Hematopoietic multipotent progenitor cell (in vitro differentiated cells): Measurements from ENCODE around the gene TPRA1. TPM values are rescaled to one million over a fixed set of nuclear protein-coding genes. Genes with fewer than 3 reads are reported as not detected.

Experiments
- DNase-seq, 3 donors: peaks; one replicate each; pipeline ENCODE4 v3.0.0-alpha.2; 2011 to 2015; ENCODE audit warnings: low read depth in 2 of 3, low spot score in 2 of 3
- total RNA-seq: library from RNA; depleted of rRNA; stranded (reverse); fragments of >200 nt; gene quantifications from one replicate; pipeline ENCODE4 v1.2.3, GENCODE V29; 2012

The TPRA1 gene
- total RNA-seq, 1 donor: 54.1 TPM

DNA sequence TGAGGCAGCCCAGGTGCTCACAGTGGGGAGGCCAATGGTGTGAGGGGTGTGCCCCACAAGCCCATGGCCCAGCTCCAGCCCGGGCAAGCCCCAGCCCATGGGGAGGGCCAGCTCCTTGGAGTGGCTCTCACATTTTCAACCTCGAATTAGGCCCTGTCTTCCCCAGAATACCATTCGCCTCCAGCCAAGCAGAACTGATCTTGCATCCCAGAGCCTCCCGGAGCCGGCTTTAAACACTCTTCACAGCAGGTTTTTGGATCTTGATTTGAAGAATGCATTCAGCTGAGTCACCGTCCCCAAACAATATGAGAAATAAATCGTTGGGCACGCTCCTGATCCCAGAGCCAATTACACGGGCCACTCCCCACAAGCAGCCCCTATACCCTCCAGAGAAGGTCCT, 23.7 kb downstream of the TPRA1 start:
- no peak for DNase-seq

DNA sequence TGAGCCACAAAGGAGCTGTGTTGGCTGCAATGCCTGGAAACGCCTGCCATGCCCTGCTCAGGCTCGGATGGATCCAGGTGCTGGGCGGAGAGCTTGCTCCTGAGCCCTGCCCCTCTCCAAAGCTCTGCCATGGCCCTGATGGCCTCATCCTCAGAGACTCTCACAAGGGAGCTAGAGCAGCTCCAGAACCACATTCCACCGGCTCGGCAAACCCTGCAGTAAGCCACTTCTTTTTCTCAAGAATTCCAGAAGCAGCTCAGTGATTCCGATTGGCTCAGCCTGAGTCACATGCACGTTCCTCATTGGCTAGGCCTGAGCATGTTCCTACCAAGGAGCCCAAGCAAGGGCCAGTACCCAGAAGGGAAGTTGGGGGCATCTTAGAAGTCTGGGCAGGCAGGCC, 24.8 kb downstream of the TPRA1 start:
- DNase-seq: no peak

DNA sequence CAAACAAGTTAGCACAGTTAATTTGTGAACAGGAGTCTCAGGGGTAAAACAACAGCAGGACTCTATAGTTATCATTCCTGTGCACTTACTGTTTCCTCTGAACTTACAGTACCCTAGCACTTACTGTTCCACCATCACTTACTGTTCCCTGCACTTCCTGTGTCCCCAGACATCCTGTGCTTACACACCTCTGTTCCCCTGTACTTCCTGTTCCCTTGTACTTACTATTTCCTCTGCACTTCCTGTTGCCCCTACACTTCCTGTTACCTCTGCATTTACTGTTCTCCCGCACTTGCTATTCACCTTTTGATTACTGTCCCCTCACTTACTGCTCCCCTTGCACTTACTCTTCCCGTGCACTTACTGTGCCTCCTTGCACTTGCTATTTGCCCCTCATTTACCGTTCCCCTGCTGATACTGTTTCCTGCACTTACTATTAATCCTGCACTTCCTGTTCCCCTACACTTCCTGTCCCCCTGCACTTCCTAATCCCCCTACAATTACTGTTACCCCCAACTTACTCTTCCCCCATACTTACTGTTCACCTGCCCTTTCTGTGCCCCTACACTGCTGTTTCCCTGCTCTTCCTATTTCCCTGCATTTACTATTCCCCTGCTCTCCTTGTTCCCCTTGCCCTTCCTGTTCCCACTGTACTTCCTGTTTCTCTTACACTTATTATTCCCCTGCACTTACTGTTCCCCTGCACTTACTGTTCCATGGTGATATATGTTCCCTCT, 30.3 kb downstream of the TPRA1 start:
- DNase-seq: no peak

DNA sequence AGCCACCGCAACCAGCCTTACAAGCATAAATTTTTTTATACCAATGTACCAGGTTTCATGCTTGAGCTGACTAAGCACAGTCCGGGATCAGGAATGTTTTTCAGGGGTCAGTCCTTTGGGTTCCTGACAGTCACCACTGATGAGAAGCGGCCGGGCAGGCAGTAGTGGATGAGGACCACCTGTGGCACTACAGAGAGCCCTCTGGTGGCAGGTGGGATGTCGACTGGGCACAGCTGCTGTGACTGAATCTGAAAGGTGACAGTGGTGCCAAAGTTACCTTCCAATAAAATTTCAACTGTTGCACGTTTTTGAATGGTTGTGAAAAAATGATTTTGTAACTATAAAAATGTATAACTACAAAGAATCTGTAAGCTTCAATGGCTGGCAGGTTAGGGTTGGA, 34.0 kb downstream of the TPRA1 start:
- DNase-seq: no peak

DNA sequence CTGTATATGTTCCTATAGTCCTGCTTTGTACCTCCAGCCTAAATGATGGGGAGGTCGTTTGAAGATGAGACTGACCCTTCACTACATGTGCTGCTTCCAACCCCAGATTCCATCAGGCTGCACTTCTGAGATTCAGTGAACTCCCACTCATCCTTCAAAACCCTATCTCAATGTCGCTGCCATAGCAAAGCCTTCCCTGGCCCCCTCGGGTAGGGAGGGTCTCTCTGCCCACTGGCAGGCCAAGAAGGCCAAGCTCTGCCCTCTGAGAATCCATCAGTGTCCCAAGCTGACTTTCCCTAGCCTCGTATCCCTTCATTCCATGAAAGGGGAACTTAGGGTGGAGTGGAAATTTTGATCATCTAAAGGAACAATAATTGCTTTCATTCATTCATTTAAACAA, 35.4 kb downstream of the TPRA1 start:
- no peak for DNase-seq

DNA sequence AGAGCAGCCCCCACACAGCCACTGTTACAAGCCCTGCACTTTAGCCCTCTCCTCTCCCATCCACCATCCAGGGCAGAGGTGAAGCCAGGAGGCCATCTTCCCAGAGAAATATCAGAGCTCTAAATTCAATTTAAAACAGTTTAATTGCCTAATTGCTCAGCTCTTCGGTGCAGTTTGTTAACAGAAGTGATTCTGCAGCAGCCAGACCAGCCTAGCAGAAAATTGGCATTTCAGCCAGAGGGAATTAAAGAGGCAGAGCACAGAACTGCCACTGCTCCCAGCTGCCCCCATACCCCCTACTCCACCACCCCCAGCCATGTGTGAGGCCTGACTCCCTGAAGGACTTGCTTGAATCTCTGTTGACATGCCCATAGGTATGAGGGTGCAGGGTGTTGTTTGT, 38.5 kb downstream of the TPRA1 start:
- DNase-seq: no peak

DNA sequence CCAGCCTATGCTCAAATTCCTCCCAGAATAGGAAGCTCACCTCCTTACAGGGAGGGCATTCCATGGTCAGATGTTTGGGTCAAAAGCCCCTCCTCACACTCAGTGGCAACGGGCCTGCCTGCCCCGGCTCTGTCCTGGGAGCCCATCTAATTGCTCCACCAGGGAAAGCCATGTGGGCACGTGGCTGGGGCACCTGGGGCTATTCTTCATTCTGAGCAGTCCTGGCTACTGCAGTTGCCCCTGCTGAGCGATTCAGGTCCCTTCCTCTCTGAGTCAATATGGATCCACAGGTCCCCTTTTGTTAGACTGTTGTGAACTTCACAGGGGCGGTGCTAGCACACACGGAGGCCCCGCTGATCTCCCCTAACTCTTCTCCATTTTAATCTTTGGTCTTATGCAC, 39.4 kb downstream of the TPRA1 start:
- no peak for DNase-seq

DNA sequence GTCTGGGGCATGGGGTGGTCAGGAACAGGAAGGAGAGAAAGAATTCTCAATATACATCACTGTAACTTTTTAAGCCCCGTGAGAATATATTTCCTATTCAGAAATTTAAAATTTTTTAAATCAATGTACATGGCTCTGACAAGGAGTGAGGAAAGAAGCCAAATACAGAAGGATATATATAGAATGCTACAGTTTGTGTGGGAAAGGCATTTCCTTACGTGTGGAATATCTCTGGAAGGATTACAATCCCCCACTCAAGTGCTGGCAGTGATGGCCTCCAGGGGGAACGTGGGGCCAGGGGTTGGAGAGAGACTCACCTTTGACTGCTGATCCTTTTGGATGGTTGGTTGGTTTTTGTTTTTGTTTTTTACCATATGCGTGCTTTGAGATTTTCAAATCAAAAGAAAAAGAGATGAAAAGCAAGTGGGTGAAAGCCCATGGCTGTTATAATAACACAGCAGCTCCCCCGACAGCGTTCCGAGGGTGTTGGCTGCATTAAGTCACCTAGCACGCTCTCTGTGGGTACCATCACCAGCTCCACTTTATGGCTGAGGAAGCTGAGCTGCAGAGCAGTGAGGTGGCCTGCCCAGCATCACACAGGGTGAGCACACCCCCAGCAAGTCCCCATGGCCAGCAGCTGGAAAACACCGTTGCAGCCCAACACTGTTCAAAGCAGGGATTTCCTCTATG, 39.9 kb downstream of the TPRA1 start:
- DNase-seq: no peak

DNA sequence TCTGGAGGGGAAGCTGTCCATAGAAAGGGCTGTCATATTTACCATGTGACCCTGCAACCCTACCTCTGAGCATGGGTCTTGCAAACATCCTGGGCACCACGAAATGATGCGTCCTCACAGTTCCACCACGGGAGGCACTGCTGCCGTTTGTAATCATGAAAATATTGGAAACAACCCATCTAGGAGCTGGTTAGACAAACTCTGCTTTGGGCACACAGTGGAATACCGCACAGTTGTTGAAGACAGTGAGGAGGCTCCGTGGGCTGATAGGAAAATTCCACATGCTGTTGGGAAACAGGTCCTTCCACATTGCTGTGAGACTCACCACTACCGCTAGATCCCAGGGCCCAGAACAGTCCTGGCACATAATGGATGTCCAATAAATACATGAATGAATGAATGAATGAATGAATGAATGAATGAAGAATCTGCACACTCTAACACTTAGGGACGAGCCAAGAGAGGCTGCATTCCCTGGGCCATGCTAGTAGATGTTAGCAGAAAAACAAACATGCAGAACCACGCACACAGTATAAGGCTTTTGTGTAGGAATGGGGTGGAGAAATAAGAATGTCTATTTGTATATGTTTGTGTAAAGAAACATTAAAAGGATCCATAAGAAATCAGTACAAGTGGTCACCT, 40.6 kb downstream of the TPRA1 start:
- no peak for DNase-seq

DNA sequence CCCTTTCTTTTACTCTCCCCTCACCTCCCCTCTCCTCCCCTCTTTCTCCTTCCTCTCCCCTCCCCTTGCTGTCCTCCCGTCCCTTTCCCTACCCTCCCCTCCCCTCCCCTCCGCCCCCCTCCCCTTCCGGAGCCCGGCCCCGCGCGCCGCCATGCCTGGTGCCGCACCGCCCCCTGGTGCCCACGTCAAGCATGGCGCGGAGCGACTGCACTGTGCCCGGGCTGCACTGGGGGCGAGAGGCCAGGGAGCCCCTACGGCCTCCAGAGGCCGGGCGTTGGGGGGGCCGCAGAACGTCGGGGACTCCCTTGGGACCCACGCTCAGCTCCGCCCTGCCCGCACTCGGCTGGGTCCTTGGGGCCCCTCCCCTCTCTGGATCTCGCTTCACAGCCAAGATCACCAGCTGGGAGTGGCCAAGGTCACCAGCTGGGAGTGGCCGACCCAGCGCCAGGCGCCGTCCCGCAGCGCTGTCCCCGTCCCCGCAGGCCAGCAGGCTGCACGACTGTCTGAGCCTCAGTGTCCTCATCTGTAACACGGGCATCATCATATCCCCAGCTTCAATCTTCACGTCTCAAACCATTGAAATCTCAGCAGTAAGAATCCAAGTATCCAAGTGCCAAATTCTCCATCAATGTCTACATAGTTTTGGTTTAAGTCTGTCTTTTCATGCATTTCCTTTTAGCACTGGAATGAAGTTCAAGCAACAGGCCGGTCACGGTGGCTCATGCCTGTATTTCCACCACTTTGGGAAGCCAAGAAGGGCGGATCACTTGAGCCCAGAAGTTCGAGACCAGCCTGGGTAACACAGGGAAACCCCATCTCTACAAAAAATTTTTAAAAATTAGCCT, 42.5 kb downstream of the TPRA1 start:
- DNase-seq: peak; percentile 30 to 77 (median 75)

DNA sequence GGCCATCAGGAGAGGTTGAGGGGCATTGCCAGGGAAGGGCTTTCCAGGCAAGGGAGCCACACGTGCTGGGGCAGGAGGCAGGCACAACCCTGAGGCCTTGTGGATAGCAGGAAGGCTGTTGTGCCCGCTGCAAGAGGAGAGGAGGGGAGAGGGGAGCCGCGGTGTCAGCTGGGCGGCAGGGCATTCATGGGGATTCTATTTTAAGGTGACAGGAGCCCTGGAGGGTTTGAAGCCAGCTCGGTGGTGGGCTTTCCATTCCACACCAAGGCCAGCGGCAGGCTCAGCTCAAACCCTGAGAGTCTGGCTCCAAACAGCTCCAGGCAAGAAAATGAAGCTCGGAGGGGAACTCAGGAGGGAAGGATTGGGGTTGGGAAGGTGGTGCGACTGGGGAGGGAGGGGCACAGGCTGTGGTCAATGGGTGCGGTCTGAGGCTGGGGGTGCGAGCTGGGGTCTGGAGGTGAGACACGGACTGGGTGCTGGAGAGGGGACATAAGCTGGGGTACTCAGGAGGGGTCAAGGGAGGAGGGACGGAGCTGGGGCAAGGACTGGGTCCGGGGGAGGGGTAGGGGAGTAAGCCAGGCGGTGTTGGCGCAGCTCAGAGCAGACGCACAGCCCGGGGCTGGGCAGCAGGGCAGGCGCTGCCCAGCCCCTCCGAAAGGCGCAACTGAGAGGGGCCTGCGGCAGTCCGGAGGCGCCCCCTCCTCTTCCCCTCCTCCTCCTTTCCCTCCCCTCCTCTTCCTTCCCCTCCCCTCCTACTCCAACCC, 43.4 kb downstream of the TPRA1 start:
- DNase-seq: peak in 1 of 3 donors; percentile 21

DNA sequence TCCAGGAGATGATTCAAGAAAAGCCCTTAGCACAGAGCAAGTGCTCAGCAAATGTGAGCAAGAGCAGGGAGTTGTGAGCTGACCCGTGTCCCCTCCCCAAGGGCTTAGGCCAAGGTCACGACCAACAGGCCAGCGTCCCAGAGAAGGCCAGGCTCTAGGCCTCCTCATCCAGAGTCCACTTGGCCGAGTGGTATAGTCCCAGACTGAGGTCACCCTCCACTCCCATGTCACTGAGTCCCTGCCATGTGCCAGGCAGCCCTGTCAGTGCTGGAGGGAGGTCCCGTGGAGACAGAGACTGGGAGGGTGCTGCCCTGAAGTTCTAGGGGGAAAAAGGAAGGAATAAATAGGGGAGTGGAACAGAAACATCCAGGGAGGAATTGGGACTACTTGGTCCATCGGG, 44.0 kb downstream of the TPRA1 start:
- DNase-seq: no peak

DNA sequence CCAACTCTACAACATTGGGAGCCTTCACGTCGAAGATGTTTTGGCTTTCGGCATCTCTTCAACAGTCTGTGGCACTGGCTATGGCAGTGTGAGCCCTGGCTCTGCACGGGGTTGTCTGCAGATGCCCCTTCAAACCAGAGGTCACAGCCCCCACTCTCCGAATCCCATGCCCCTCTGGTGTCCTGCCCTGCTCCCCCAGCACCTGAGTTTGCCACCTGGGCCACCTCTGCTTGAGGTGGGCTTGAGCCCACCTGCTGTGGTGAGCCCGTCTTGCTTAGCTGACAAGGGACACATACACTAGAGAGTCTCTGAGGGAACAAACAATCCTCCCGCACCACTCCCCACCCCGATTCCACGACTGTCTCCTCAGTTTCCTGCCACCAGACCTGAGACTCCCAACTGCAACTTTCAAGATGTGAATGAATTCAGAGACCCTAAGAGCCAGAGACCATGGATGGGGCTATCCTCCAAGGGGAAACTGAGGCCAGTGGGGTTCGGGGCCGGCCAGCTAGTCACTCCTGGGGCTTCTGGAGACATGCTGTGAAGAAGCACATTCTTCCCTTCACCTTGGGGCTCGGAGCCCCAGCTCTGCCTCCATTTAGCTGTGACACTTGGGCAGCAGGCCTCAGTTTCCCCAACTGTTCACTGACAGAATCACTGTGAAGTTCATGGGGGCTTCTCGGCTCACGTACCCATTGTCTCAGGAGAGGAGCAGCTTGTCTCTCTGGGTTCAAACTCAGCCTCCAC, 44.6 kb downstream of the TPRA1 start:
- no peak for DNase-seq

DNA sequence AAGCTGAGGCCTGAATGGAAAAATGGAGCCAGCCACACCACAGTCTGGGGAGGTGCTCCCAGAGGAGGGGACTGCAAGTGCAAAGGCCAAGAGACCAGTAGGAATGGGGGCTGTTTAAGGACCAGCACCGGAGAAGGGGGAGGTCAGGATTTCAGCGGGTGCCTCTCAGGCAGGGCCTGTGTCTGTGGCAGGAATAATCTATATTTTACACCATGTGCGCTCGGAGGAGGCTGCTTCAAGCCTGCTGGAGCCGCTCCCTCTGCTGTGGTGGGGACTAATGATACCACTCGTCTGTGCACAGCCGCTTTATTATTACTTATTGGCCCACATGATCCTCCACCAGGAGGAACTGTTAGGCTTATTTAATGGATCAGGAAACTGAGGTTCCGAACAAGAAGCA, 45.3 kb downstream of the TPRA1 start:
- DNase-seq: no peak

DNA sequence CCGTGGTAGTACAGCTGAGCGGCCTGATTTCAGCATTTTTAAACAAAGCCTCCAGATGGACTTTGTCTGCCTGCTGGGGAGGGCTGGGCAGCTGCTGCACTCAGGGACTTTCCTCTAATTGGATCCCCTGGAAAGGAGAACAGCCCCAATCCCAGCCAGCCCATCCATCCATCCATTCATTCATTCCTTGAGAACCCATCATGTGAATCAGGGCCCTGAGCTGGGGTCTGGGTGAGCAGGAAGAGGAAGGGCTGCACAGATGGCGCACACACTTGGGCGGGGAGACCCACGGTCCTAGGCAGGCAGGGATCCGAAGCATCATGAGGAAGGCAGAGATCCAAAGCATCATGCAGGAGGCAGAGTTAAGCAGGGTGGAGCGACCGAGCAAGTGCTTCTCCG, 45.7 kb downstream of the TPRA1 start:
- DNase-seq: no peak

DNA sequence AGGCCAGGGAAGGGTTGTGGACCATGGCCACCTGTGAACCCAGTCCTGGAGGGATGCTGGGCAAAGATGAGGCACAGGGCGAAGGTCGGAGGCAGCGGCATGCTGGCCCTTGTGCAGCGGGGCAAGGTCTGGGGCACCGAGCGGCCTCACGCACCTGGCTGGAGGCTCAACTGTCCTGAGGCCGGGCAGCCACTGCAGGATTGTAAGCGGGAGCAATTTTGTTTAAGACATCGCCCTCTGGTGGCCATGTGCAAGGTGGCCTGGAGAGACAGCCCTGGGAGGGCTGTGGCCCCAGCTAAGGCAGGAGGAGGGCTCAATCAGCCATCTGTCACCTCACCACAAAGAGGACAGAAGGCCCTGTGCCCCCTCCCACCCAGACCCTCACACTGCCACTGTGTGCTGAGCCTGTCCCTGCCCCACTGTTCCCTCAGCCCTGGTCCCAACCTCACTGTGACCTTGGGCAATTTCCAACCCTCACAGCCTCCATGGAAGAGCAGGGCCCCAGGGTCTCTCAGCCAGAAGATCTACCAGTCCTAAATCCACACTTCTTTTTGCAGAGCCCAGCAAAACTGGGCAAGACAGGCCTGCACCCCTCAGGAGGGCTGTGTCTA, 46.2 kb downstream of the TPRA1 start:
- DNase-seq: peak in 2 of 3 donors; percentile 56 to 71

DNA sequence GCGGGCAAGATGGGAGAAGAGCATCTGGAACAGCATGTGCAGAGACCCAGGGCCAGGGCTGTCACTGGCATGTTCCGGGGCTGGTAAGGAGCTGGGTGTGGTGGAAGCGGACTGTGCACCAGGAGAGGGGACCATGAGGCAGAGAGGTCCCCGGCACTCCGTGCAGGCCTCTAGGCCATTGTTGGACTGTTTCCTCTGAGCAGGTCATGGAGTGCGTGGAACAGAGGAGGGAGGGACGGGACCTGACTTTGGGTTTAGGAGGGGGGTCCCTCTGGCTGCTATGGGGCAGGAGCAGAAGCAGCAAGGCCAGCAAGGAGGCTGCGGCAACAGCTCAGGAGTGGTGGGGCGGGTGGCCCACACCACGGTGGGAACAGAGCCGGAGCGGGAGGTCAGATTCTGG, 47.1 kb downstream of the TPRA1 start:
- DNase-seq: no peak

DNA sequence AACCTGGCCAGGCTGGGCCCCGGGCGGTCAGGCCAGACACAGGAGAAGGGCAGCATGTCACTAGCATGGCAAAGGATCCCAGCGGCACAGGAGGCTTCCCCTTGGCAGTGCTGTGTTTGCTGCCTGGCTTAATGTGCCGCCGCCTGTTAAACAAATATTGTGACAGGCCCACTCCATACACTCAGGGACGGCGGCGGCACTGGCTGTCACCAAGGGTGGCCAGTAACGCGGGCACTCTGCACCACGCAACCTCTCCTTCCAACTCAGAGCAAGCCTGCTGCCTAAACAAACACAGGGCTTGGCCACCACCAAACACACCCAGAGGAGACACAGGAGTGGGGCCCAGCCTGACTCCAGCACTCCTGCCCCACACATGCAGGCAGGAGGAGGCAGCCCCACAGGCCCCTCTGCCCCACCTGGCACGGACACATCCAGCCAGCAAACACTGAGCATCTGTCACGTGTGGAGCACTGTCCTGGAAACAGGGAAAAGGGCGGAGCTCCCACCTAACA, 48.0 kb downstream of the TPRA1 start:
- DNase-seq: no peak

DNA sequence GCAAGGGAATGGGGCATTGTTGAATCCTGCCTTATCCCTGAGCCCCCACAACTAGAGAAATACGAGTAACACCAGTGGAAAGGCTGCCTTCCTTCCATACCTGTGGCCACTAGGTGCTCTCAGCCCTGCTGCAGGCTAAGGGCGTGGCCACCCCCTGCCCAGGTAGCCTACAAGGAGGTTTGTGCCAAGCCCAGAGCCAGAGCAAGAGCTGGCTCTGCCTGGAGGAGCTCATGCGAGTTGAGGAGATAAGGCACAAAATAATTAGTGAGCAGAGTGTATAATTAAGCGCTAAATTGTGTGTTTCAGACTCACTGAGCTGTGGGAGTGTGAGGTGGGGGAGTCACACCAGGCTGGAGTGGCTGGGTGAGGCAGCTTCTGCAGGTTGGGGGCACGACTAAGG, 49.2 kb downstream of the TPRA1 start:
- no peak for DNase-seq
